Hematopoietic multipotent progenitor cell treated with erythropoietin and hydrocortisone succinate and interleukin-3 and kit ligand, for 8 days (in vitro differentiated cells): ENCODE measurements around the gene BAZ2B.

Experiments
- DNase-seq: peaks from one replicate; pipeline ENCODE4 v3.0.0-alpha.2; 2015

BAZ2B gene

DNA sequence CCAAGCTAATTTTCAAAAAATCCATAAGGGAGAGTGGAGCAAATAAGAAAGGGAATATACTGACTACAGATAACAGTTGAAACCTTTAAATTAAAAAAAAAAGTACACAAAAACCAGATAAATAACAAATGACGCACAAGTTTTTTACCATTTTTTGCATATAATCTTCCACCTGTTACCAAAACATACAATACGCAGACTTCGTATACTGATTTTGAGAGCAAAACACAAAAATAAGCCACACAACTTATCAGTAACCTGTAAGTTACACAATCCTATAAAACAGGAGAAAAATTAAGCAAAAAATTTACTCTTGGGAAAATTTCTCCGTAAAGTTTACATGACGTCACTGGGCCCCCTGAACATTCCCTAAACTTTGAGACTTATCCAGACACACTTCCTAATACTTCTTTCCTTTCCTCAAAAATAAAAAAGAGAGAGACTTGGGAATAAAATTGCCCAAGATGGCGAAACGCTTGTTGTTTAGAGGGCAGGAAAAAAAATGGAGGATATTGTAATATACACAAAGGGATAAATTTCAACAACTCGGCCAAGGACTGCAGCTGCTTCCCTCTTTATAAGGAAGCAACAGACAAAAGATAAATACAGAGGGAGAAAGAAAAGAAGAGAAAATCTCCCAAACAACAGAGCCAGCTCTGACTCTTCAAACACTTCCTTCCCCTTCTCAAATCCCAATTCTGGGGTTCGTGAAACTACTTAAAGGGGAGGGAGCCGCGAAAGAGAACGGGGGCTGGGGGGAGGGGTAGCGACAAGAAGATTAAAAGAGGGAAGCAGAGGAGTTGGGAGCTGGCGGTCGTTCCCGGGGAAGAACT, 1.6 kb downstream of the BAZ2B start:
- DNase-seq, result peak; percentile 82

DNA sequence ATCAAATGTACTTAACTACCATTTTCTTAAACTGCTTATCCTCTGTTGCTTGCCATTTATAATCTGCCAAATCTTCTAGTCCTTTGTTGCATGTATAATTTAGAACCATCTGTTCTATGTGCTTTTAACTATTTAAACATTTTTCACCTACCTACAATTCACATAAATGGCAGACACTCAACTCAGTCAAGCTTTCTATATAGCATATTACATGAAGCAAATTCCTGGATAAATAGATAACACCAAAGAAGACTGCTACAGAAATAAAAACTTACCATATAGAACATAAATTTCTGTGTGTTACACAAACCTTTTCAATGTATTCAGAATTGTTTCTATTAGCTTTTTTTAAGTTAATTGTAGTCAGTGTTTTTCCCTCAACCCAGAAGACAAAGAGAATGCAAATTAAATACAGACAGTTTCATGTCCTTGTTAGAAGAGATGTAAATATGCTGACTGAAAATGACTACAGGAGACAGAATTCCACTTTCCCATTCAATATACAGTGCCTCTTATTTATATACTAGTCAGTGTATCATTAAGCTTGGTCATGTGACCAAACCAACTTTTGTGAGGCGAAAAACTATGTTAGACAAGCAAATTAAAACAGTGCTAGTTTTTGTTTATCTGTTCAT, 2.6 kb downstream of the BAZ2B start:
- DNase-seq, result peak; percentile 78

GRCh38 chr2:159613091-159613490, 3.3 kb downstream of the BAZ2B start:
- DNase-seq, result no peak

DNA sequence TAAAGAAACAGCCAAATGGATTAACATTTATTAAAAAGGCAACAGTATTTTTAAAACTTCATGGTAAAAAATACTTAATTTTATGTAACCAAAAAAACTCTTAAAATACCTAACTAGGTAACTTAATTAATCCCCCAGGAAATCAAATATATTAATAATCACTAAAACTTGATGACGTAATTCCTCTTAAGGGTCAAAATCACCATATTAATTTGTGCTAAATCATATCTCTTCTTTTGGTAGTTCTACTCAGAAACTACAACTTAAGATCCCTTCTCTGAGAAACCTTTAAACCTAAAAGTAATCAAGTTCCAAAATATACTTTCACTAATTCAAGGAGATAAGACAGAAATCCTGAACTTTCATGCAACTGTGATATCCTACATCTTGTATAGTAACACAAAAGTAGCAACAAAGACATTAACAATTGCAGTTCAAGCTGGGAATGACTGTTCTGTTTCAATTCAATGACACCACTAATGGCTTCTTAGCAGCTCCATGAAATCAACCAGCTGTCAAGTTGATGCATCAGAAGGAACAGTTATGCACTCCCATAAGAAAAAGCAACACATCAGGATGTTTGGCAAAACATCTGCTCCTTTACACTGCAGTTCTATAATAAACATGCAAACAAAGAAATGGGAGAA, 4.0 kb downstream of the BAZ2B start:
- peak; percentile 55 for DNase-seq

DNA sequence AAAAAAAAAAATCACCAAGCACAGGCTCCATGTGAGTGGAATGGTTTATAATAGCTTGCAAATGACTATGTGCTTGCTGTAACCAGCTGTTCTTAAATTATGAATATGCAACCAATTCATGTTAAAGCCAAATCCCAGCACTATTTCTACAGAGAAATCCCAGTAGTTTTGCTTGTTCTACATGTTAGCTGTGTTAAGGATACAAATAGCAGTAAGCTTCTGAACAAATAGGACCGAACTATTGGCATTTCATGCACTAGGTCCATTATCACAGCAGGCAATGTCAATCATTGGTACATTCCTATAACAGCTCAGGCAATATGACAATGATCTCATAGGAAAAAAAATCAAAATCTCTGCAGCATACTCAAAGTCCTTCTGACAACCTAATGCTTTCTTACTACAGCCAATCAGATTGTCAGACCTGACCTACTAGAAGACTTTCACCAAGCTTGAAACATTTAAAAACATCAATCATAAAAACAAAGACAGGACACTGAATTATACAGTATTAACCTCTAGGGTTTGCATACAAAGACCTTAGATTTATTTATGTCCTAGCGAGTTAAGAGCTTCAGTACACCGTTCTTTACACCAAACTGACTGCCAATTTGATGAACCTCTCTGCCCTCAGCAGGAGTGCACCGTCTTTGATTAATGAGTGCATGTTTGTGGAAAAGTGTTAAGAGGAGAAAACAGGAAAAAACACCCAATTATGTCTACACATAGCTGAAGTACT, 6.4 kb downstream of the BAZ2B start:
- DNase-seq, result no peak

DNA sequence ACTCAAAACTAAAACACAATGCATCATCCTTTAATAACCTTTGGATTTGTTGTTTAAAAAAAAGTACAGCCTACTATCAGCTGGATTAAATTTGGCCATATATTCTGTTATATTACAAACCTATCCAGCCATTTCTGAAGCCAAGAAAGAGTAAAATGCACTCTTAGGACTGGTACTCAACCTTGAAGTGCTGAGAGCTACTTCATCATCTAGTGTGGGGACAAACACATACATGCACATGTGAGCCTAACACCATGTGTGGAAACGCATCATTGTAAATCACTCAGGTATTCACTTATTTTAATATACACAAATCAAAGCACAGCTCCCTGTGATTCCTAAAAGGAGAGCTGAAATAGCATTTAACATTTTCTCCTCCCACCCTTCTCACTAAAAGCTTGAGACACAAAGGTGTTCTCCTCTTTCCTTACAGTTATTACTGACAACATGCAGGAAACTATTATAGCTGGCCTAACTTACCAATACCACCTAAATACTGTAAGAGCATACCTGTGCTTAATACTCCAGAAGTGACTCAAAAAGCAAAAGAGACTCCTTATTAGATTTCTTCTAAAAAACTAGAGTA, 7.5 kb downstream of the BAZ2B start:
- no peak for DNase-seq

DNA sequence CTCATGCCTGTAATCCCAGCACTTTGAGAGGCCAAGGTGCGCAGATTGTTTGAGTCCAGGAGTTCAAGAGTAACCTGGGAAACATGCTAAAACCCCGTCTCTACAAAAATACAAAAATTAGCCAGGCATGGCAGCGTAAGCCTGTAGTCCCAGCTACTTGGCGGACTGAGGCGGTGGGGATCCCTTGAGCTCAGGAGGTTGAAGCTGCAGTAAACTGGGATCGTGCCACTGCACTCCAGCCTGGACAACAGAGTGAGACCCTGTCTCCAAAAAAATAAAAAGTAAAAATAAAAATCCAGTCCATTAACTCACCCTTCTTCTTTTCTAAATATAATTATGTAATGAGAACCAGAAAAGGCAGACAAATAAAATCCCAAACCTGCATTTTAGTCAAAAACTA, 8.2 kb downstream of the BAZ2B start:
- no peak for DNase-seq

DNA sequence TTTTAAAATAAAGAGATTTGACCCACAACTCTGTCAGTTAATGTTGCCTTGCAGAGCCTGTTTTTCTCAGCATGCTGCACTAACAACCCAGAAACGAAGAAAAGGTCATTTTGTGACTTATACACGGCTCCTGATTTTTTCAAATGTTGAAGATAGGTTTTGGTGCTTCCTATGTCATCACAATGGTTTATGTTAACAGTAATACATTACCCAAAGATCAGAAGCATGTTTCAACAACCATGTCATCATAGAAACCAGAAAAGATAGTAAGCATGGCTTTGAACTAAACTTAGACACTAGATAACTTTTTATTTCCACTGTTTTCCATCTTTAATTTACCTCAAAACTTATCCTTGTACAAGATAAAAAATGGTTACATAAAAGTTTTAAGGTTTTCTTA, 10.1 kb downstream of the BAZ2B start:
- no peak for DNase-seq

DNA sequence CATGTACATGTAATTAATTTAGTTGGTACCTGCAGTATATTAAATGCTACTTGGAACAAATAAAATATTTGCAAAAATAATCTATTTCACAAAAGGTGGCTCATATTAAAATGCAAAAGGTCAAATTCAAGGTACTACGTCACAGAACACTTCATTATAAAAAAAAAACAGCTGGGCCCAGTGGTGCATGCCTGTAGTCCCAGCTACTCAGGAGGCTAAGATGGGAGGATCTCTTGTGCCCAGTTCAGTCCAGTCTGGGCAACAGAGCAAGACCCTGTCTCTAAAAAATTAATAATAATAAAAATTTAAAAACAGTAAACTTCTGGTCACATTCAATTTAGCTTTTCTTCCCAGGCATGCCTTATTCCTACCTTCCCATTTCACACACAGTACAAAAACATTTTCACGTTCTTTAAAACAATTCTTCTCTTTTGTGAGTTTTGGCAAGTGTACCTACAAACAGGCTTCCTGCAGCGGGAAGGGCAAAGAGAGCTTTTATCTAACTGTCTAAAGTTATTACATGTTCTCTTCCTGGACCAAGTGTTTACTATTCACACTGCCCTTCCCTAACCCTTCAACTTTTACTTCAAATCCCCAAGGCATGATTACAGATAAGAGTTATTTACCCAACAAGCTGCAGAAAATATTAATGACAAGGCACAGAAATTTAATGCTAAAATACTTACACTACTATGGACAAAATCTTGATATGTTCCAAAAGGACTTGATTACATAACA, 10.7 kb downstream of the BAZ2B start:
- DNase-seq, result no peak

- no peak for DNase-seq
Measured at GRCh38 chr2:159604159-159604558, 12.2 kb downstream of the BAZ2B start.

DNA sequence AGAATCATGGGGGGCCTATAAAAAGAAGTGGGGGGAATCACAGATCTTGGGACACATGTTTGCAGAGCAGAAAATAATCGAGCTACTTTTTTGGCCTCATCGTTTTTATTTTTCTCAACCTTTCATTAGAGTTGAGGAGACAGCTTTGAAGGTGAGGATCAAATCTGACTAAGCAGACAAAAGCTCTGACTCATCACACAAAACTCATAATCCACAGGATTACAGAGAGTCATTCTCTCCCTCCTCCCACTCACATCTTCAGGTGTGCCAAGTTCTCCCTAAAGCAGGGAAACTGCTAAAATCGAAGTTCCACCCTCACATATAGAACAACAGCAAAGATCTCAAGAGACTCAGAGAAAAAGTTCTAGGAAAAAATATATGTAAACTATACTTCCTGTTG, 15.6 kb downstream of the BAZ2B start:
- no peak for DNase-seq

DNA sequence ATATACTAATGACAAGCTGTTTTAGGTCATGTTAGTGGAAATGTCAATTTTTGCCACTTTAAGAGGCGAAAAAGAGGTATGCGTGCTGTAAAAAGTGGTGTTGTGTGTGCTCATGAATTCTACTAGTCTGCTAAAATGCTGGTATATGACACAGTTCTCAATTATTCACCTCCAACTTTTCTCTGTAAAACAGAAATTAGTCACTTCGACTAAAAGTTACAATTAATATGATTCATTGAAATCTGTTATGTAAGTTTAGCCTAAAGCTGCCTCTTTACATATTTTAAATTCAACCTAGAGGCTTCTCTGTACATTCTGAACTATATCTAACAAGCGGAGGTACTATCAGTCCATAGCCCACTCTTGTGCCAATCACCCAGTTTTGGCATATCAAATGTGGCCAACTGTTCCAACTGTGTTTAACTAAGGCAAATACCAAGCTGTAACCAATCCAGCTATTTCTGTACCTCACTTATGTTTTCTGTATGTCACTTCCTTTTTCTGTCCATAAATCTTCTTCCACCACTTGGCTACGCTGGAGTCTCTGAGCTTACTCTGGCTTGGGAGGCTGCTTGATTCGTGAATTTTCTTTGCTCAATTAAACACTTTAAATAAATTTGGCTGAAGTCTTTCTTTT, 20.8 kb downstream of the BAZ2B start:
- peak; percentile 63 for DNase-seq

DNA sequence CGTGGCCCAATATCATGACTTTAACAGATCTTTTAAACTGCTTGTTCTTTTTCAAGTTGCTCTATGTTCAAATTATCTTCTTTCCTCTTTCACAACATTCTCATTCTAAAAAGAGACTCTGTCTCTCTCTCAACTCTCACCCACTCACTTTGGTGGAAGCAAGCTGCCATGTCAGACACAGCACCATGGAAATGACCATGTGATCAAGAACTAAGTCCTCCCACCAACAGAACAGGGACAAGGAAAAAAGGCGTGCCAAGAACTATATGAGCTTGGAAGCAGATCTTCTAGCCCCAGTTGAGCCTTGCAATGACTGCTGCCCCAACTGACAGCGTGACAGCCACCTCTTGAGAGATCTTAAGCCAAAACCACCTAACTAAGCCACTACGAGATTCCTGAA, 23.9 kb downstream of the BAZ2B start:
- peak; percentile 25 for DNase-seq

DNA sequence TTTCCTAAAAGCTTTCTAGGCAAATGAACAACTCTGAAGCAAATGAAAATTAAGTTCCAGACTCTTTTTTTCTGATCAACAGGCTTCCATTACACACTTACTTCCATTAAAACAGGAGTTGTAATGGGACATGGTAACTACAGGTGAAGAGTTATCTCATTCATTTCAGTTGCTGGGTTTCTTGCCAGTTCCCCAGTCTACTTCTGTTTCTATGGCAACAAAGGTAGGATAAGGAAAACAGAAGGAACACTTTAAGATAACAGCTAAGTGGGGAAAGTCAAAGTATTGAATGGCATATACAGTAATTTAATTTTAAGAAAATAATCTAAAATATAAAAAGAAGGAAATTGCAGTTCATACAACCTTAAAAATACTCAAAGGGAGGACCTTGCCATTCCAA, 25.1 kb downstream of the BAZ2B start:
- DNase-seq, result no peak

DNA sequence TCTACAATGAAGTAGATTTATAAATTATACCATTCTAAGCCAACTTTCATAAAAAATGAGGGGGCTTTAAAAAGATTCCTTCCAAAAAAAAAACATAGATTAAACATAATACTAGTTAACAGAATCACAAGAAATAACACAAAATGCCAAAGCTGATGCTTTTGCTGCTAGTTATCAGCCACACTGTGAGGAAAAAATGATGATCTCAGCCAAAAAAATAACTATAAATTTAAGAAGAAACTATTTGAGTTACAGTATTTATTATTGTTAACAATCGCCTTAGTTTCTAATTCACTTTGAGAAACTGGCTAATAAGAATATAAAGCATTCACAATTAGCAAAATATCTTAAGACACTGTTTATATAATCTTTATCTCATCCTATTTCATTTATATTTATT, 27.1 kb downstream of the BAZ2B start:
- no peak for DNase-seq

DNA sequence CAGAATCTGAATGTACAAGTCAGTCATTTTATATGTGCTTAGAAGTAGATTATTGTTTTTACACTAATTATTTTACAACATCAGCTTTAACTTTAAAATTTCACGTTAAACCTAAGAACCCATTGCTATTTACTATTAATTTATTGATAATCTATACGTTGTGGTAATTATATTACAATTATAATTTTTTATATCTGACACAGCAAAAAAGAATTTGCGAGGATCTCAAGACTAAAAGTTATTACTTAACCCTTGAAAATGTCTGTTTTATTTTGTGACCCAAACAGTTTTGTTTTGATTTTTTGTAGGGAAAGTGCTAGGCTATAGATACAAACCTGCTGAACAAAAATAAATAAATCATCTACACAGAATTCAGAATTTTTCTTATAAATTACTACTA, 30.3 kb downstream of the BAZ2B start:
- no peak for DNase-seq

DNA sequence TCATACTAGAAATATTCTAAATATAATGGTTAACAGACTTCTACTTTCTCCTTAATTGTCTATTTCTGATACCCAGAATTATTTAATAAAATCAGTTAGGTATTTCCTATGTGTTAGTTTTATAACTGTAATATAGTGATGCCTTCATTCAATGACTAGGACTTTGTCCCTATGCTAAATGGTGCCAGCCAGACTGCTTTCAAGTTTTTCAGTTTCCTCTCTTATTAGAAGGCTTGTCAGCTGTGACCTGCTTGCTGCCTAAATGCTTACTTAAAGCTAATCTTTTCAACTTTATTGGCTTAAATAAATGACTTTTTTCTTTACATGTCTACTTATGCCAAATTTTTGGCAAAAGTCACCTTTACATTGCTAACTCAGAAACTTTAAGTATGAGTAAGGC, 30.7 kb downstream of the BAZ2B start:
- no peak for DNase-seq

DNA sequence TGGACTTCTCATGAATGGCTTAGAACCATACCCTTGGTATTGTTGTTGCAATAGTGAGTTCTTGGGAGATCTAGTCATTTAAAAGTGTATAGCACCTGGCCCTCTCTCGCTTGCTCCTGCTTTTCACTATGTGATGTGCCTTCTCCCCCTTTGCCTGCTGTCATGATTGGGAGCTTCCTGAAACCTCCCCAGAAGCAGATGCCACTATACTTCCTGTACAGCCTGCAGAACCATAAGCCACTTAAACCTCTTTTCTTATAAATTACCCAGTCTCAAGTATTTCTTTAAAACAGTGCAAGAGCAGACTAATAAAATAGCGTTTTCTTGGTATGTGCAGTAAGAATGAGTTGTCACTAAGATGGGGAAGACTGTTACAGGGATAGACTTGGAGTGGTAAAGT, 31.6 kb downstream of the BAZ2B start:
- no peak for DNase-seq

DNA sequence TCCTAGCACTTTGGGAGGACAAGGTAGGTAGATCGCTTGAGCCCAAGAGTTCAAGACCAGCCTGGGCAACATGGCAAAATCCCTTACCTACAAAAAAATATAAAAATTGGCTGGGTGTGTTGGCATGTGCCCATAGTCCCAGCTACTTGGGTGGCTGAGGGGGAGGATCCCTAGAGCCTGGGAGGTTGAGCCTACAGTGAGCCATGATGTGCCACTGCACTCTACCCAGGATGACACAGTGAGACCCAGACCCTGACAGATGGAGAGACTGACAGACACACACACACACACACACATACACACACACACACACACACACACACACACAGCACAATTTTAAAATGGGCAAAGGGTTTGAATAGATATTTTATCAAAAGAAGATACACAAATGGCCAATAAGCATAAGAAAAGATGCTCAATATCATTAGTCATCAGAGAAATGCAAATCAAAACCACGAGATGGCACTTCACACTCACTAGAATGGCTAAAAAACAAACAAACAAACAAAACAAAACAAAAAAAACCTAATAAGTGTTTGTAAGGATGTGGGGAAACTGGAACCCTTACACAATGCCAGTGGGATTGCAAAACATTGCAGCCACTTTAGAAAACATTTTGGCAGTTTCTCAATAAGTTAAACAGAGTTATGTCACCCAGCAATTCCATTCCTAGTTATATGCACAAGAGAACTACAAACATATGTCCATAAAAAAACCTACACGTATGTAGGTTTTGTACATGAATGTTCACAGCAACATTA, 42.3 kb downstream of the BAZ2B start:
- no peak for DNase-seq

DNA sequence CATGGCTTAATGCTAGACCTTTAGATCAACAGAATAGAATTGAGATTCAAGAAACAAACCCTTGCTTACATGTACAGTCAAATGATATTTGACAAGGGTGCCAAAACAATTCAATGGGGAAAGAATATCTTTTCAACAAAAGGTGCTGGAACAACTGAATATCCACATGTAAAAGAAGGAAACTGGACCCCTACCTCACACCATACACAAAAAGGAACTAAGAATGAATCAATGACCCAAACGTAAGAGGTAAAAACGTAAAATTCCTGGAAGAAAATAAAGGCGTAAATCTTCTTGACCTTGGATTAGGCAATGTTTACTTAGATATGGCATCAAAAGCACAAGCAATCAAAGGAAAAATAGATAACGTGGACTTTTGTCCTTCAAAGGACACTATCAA, 43.1 kb downstream of the BAZ2B start:
- no peak for DNase-seq

- DNase-seq, result no peak
Measured at GRCh38 chr2:159572459-159572858, 43.9 kb downstream of the BAZ2B start.
